Measurements from ENCODE around the gene EPAS1.

GRCh38 chr2:46375566-46376125, 78.4 kb downstream of the EPAS1 start:
- TF ChIP-seq CTCF (IDR thresholded peaks at IDR 0.05) (no peak), POLR2AphosphoS5 (IDR thresholded peaks at IDR 0.05) (no peak)

All from breast epithelium (tissue), 3 donors.